Omental fat pad (tissue), 4 donors: ENCODE data around the gene FAM204A. TPM values are rescaled to one million over a fixed set of nuclear protein-coding genes. Genes with fewer than 3 reads are reported as not detected.

Source experiments
- ATAC-seq: fragments of 150-250 bp; one replicate; pipeline ENCODE4 v1.9.1; 2016; ENCODE audit warnings: mild to moderate bottlenecking, moderate library complexity; ENCODE audit not compliant: low FRiP score
- DNase-seq: peaks from one replicate; pipeline ENCODE4 v3.0.0-alpha.2; 2019; ENCODE audit warnings: low spot score
- total RNA-seq, 4 donors: library from RNA; depleted of rRNA; stranded (reverse); fragments of >200 nt; gene quantifications; one replicate each; pipeline ENCODE4 v1.1.0, GENCODE V29; 2016
- TF ChIP-seq, protein P1 (sequence below), 3 donors: fragments of 450-650 bp; IDR thresholded peaks; one replicate each; pipeline ENCODE4 v1.5.1; 2016 to 2017; ENCODE audit warnings: antibody characterized with exemption in 3 of 3, mild to moderate bottlenecking in 3 of 3, moderate library complexity in 2 of 3

Gene FAM204A
- total RNA-seq, 4 donors from 2014 or later = 25.4 to 57.6 (median 44.0) TPM

GRCh38 chr10:118276727-118277126 lies 65.4 kb downstream of the FAM204A start:
- TF ChIP-seq, protein P1, sequence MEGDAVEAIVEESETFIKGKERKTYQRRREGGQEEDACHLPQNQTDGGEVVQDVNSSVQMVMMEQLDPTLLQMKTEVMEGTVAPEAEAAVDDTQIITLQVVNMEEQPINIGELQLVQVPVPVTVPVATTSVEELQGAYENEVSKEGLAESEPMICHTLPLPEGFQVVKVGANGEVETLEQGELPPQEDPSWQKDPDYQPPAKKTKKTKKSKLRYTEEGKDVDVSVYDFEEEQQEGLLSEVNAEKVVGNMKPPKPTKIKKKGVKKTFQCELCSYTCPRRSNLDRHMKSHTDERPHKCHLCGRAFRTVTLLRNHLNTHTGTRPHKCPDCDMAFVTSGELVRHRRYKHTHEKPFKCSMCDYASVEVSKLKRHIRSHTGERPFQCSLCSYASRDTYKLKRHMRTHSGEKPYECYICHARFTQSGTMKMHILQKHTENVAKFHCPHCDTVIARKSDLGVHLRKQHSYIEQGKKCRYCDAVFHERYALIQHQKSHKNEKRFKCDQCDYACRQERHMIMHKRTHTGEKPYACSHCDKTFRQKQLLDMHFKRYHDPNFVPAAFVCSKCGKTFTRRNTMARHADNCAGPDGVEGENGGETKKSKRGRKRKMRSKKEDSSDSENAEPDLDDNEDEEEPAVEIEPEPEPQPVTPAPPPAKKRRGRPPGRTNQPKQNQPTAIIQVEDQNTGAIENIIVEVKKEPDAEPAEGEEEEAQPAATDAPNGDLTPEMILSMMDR (IDR thresholded peaks at IDR 0.05) = no peak
- no peak for DNase-seq
- no peak for ATAC-seq

DNA sequence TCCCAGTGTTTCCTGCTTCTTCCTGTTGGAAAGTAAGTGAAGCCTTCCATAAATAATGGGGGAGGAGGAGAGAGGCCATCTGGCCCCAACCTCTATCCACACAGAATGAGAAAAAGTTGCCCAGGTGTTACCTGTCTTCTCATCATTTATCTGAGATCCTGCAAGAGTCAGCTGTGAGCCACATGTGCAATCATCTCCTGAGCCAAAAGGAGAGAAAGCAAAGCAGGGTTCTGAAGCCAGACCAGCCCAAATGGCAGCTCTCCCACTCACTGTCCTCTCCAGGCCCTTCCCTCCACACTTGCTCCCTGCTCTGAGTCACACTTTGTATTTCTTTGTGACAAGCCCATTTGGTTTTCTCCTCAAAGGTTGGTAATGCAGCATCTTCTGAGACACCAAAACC lies 65.9 kb downstream of the FAM204A start:
- TF ChIP-seq, protein P1 (IDR thresholded peaks at IDR 0.05) = no peak
- ATAC-seq = no peak
- no peak for DNase-seq

DNA sequence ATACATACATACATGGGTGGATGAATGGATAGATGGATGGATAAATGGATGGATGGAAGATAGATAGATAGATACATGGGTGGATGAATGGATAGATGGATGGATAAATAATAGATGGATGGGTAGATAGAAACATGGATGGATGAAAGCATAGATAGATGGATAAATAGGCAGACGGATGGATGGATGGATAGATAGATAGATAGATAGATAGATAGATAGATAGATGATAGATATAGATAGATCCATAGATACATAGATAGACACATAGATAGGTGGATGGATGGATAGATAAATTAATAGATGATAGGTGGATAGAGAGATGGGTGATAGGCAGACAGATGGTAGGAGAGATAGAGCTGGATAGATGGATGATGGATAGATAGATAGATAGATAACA lies 68.5 kb downstream of the FAM204A start:
- no peak for DNase-seq
- TF ChIP-seq, protein P1 (IDR thresholded peaks at IDR 0.05) = no peak
- no peak for ATAC-seq

DNA sequence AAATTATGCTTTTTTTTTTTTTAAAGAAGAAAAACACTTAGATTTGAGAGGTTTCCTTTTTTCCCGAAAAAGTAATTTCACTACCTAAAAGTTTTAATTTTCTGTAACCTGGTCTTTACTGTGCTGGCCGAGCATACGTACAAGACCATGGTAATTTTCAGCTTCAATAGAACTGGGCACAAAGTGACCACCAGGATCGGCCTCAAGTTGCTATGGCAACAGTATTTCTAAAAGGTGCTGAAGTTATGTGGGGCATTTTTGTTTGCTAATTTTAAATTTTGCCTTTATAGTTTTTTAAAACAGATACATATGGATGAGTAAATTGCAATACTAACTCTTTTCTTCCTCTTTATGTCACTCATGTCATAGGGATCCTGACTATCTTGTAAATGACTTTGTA lies 69.4 kb downstream of the FAM204A start:
- ATAC-seq (no peak), DNase-seq (no peak)
- TF ChIP-seq, protein P1 (IDR thresholded peaks at IDR 0.05) = no peak

GRCh38 chr10:118272149-118272721 lies 69.9 kb downstream of the FAM204A start:
- ATAC-seq (peak; percentile 61), DNase-seq (no peak)

DNA sequence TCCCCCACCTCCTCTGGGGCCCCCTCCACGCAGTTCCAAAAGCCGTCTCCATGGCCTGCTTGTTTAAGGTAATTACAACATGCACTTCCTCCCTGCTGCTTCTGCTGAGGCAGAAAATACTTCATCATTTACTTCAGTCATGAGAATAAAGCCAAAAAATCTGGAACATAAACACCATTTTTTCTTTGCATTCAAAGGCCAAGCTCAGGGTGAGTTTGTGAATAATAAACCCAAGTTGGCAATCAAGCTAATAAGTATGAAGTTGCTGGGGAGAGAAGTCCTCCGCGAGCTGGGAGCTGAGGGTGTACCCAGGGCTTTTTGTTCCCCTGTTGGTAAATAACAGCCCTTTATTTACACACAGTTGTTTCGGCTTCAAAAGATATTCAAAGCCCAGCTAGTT lies 70.5 kb downstream of the FAM204A start:
- ATAC-seq = peak; percentile 23
- DNase-seq = no peak
- TF ChIP-seq, protein P1 (IDR thresholded peaks at IDR 0.05) = no peak

More at GRCh38 chr10:118272149-118272721, 69.9 kb downstream of the FAM204A start:
- TF ChIP-seq, protein P1 (IDR thresholded peaks at IDR 0.05) = no peak

DNA sequence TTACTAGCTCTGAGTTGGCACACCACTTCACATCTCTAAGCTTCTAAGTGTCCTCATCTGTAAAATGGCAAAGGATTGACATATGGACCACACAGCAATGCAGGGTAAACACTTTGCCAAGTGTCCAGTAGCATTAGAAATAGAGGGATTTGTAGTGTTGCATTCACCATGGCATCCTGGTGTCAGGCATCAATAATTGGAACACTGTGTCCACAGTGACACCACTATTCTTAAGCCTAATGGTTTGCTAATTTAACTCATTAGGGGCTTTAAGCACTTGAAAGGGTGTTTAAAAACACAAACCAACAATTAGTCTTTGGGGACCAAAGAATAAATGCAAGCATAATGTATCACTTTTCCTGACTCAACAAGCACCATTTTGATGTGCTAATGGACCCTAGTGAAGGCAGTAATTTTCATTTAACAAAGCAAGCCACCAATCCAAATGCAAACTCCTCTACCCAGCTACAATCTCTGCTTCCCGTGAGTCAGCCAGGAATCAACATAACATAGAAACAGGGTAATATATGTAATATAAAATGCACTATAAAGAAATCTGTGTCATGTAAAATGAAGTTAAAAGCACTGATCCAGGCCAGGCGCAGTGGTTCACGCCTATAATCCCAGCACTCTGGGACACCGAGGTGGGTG lies 75.9 kb downstream of the FAM204A start:
- no peak for DNase-seq

More for the DNA sequence above, 75.9 kb downstream of the FAM204A start:
- TF ChIP-seq, protein P1 (IDR thresholded peaks at IDR 0.05) = no peak
- no peak for ATAC-seq
